HG03066 (cell line): ENCODE data around the gene DVL2.

Experiments used
- ATAC-seq: cut with Tn5 transposase; IDR thresholded peaks from one replicate; pipeline ENCODE4 v1.9.1; 2021; ENCODE audit warnings: low read depth; ENCODE audit not compliant: unreplicated experiment

Gene DVL2

GRCh38 chr17:7234083-7234951 lies at the start of gene DVL2:
DVL2 (minus strand) TSS chr17:7234517; CDS start chr17:7234262, 255 bp downstream.
- peak; percentile 46 for ATAC-seq

DNA sequence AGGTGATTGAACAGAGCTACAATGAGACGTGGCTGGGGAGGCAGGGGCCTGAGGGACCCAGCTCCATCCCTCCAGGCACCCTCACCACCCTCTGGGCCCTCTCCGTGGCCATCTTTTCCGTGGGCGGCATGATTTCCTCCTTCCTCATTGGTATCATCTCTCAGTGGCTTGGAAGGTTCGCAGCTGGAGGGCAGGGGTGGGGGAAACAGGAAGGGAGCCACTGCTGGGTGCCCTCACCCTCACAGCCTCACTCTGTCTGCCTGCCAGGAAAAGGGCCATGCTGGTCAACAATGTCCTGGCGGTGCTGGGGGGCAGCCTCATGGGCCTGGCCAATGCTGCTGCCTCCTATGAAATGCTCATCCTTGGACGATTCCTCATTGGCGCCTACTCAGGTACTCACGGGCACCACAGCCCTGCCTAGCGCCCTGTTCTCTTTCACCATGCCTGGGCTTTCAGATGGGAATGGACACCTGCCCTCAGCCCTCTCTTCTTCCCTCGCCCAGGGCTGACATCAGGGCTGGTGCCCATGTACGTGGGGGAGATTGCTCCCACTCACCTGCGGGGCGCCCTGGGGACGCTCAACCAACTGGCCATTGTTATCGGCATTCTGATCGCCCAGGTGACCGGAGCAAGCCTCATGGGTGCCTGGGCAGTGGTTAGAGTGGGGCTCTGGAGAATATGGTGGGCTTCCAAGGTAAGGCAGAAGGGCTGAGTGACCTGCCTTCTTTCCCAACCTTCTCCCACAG lies 49.3 kb upstream of the DVL2 start:
- no peak for ATAC-seq

GRCh38 chr17:7282752-7283321 lies 48.5 kb upstream of the DVL2 start:
- ATAC-seq: no peak

DNA sequence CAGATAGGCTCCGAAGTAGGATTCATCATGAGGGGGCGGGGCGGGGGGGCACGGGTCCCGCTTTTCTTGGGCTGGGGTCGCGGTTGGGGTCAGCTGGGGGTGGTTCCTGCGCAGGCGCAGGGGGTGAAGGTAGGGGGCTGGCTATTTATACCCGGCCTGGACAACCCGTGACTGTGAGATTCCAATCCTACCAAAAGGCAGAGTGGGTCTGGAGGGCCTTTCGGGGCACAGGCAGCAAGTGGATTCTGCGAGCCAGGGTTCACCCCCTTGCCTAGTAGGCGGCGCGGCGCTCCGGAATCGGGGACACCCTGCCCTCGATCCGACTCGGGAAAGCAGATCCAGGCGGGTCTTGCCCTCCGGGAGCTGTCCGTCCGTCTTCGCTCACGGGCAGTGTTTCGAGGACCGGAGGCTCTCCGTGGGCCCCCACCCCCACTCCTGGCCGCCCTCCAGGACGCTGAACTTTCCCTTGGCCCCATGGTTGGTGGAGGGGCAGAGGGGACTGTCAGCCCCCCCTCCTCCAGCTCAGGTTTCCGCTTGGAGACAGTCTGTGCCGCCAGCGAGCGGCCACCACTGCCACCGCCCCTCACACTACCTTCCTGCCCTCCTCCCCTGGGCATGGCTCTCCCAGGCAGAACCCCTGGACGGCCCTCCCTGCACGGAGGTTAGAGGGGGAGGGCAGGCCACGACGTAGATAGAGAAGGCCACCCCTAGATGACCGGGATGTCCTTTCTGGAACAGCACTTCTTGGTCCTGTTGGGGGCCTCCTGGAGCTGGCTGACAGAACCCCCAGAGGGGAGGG lies 47.8 kb upstream of the DVL2 start:
- no peak for ATAC-seq

DNA sequence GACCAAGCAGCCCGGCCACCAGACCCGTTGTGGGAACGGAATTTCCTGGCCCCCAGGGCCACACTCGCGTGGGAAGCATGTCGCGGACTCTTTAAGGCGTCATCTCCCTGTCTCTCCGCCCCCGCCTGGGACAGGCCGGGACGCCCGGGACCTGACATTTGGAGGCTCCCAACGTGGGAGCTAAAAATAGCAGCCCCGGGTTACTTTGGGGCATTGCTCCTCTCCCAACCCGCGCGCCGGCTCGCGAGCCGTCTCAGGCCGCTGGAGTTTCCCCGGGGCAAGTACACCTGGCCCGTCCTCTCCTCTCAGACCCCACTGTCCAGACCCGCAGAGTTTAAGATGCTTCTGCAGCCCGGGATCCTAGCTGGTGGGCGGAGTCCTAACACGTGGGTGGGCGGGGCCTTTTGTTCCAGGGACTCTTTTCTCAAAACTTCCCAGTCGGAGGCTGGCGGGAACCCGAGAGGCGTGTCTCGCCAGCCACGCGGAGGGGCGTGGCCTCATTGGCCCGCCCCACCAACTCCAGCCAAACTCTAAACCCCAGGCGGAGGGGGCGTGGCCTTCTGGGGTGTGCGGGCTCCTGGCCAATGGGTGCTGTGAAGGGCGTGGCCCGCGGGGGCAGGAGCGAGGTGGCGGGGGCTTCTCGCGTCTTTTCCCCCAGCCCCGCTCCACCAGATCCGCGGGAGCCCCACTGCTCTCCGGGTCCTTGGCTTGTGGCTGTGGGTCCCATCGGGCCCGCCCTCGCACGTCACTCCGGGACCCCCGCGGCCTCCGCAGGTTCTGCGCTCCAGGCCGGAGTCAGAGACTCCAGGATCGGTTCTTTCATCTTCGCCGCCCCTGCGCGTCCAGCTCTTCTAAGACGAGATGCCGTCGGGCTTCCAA lies 47.0 kb upstream of the DVL2 start, which contains the start of gene SLC2A4:
Gene SLC2A4 (plus strand): TSS at position 645 of the 879 bp plus-strand sequence. CDS start 217 bp downstream, at position 862.
- ATAC-seq: no peak

GRCh38 chr17:7280519-7281073 lies 46.3 kb upstream of the DVL2 start:
- ATAC-seq: peak; percentile 59

DNA sequence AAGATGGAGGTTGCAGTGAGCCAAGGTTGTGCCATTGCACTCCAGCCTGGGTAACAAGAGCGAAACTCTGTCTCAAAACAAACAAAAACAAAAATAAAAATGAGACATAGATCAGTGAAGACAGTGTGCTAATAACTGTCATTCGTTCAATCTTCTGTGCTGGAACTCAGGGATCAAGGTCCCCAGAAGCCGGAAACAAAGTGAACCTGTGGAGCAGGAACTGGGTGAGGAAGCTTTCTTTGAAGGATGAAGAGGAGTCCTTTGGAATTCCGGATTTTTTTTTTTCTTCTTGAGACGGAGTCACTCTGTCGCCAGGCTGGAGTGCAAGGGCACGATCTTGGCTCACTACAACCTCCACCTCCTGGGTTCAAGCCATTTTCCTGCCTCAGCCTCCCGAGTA lies 45.1 kb upstream of the DVL2 start:
- no peak for ATAC-seq

DNA sequence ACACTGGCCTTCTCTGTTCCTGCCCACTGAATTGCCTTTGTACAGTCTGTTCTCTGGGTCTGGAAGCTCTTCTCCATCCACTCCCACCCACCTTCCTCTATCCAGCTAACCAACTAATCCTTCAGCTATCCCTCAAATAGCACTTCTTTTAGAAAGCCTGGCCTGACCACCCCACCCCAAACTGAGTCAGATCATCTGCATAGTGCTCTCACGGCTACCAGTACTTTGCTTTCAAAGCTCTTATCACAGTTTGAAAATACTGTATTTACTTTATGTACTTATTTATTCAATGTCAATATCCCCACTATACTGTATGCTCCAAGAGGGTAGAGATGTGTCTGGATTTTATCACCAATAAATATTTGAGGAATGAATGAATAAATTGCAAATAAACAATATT lies 32.5 kb upstream of the DVL2 start:
- ATAC-seq: no peak

GRCh38 chr17:7263801-7264078 lies 29.4 kb upstream of the DVL2 start:
- ATAC-seq: no peak

GRCh38 chr17:7262935-7263800 lies 28.9 kb upstream of the DVL2 start:
- no peak for ATAC-seq

- no peak for ATAC-seq
Measured at GRCh38 chr17:7262192-7262934, 28.0 kb upstream of the DVL2 start, which contains the start of gene CLDN7. CLDN7 (minus strand) TSS chr17:7262478; CDS start chr17:7262043, 435 bp downstream.

DNA sequence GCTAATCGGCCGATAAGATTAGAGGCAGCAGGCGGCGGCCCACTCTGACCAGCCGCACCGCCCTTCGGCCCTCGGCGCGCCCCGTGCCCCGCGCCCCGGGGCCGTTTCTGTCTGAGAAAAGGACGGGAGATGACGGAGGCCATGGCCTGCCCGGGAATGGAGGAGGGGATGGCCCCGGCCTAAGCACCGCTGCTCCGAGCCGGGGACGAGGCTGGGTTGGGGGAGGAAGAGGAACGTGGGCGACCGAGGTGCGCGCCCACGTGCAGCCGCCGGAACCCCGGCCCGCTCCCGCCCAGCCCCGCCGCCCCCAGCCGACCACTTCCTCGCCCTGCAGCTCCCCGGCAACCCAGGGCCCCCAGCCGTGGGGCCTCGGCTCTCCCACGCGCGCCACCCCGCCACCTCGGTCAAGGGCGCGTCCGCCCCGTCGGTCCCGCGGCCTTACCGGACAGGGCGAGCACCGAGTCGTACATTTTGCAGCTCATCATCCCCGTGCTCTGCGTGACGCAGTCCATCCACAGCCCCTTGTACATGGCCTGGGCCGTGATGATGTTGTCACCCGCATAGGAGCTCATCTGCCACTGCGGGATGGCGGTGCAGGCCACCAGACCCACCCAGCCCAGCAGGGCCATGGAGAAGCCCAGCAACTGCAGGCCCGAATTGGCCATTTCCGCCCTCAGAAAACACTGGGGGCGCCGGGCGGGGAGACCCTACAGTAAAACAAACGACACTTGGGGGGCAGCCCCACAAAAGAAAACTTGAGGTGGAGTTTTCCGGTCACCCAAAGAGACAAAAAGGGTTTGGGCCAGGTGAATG lies 27.3 kb upstream of the DVL2 start:
- no peak for ATAC-seq

DNA sequence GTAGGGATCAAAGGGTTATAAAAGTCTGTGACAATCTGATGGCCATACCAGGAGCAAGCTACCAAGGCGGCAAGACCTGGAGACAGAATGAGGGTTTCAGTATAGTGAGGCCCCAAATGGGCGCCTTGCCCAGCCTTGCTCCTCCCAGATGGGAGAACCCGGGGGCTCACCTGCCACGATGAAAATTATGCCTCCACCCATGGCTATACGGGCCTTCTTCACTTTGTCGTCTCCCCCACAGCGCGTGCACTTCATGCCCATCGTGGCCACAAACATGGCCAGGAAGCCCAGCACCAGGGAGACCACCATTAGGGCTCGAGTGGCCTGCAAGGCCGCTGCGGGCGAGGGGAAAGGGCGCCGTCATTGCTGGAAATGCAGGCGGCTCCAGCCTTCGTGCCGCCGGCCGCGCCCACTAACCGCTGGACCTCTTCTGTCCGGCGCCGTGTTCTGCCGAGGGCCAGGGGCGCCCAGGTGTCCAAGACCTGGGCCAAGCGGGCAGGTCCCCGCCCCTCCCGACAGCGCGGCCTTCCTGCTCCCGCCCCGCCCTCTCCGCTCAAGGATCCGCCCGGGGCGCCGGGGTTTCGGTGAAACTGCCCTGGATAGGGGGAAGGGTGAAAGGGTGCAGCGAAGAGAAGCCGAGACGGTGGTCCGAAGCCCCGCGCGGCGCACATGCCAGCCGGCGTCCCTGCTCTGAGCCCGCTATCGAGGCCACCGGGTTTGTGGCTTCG lies 26.5 kb upstream of the DVL2 start:
- no peak for ATAC-seq

- ATAC-seq: no peak
Measured at GRCh38 chr17:7260151-7260550, 25.8 kb upstream of the DVL2 start.

DNA sequence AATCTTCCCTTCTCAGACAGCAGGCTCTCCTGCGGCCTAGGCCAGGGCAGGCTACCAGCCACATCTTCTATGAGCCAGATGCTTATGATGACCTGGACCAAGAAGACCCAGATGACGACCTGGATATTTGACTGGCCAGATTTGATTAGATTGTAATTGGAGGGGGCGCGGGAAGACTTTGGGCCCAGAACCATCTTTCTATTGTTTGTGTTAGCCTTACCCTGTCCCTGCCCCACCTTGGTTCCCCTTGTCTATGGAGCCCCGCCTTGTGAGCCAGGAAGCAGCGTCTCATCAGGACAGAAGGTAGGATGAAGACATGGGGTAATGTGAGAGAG lies 25.2 kb upstream of the DVL2 start:
- ATAC-seq: no peak

DNA sequence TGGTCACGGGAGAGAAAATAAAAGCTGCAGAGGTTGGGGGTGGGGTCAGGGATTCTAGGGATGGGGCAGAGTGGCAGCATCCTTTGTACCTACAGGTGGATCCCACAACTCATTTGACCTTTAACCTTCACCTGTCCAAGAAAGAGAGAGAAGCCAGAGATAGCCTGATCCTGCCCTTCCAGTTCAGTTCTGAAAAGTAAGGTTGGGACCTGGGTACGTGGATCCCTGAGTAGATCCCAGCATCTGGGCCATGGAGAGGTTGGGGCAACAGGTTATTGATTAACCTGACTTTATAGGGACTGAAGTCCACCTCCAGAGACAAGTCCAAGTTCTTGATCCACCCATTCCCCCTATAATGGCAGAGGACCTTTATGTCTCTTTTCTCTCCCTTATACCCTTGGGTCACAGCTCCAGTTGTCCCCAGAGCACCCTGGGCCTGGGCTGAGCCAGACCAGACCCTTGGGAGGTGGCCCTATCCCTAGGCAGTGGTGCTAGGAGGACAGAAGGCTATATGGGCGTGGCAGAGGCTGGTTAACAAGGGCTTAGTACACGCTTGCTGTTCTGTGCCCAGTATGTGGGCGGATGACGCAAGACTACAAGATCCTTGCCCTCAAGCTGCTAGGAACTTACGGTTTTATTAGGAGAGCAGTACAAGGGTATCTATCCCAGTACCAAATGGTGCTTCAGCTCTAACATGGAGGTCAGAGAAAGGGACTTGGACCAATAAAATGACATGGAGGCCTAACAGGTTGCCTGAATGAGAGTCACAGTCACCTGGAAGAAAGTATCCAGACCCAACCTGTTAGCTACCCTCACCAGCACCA lies 24.6 kb upstream of the DVL2 start:
- no peak for ATAC-seq
